ENCODE measurements around the gene KCNQ1.

Gene KCNQ1

DNA sequence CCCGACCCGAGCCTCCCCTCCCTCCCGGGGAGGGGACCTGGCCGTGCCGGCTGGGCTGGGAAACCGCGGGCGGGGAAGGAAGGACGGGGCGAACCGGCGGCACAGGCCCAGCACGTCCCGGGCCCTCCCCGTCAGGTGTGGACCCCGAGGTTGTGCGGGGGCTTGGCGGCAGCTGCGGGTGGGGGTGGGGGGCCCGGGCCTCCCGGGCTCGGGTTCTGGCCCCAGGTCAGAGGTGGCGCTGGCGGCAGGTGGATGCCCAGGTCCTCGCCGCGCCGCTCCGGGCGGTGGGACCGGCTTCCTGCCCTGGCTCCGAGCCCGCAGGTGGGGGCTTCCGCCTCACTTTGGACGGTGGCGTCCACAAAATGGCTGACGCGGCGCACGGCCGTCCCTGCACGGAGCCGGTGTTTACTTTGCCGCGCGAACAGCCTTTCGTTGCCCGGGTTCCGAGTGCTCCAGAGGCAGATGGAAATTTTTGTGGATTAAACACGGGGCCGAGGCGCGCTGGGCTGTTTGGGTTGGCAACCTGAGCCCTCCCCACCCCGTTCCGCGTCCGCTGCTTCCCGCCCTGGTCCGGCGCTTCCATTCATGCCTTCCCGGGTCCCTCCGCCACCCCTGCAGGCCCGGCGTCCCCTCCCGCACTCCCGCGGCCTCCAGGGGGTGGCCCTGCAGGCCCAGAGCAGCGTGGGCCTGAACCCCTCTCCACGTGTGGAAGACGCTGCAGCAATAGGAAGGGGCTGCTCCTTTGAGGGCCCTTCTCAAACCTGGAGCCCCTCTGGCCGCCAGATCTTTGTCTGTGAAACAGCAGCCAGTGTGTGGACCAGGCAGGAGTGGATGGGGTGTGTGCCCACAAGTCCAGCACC is 346.9 kb downstream of the KCNQ1 start:
- Histone ChIP-seq H3K36me3 (ENCODE audit: control insufficient read depth, insufficient read depth, low read length) (no peaks in the 10 kb centered on the region), H3K4me1 (ENCODE audit: control insufficient read depth, insufficient read depth, low read length) (peaks cover 13% of the 10 kb centered on the region), H3K4me3 (ENCODE audit: low read depth, low read length) (peak overlapping the region; percentile 50), H3K9me3 (ENCODE audit: control insufficient read depth, insufficient read depth, low read depth, low read length) (peaks cover 4% of the 10 kb centered on the region), H3K27me3 (ENCODE audit: control insufficient read depth, insufficient read depth, low read length) (peaks cover 47% of the 10 kb centered on the region), H3K9ac (ENCODE audit: low read length) (no peak overlapping the region), H3K27ac (ENCODE audit: low read depth, low read length) (no peak overlapping the region)

DNA sequence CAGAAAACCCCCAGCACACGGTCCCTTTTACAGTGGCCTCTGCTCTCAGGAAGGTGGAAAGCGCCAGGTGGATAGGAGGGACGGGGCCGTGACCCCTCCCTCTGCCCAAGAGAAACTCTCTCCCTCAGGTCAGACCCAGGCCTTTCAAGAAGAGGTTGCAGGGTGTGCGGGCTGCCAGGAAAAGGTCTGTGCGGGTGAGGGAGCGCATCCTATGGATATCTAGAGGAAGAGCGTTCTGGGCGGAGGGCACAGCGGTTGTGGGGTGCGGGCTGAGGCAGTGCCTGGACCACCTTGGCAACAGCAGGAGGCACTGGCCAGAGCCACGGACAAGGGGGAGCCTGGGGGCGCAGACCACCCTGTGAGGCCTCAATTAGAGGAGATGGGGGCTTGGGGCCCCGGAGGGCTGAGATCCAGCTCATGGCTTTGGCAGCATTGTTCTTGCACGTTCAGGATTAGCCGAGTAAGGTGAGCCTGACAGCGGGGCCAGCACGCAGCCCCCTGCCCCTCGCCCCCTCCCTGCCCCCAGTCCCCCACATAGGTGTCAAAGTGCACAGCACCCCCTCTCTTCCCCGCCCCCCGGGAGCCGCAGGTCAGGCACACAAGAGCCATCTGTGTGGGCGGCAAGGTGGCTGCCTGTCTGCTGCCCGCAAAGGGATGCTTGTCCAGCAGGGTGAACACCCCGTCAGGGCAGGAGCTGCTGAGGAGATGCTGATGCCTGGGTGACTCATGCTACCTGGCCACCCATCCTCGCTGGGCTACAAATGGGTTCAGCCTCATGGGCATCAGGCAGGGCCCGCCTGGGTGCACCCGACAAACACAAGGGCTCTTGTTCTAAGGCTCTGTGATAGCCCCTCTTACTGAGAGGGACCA is 347.8 kb downstream of the KCNQ1 start:
- Histone ChIP-seq H3K4me3 (ENCODE audit: low read depth, low read length) (no peak overlapping the region), H3K36me3 (ENCODE audit: control insufficient read depth, insufficient read depth, low read length) (no peaks in the 10 kb centered on the region), H3K27ac (ENCODE audit: low read depth, low read length) (no peak overlapping the region), H3K9ac (ENCODE audit: low read length) (no peak overlapping the region), H3K4me1 (ENCODE audit: control insufficient read depth, insufficient read depth, low read length) (peaks cover 13% of the 10 kb centered on the region), H3K27me3 (ENCODE audit: control insufficient read depth, insufficient read depth, low read length) (peaks cover 49% of the 10 kb centered on the region), H3K9me3 (ENCODE audit: control insufficient read depth, insufficient read depth, low read depth, low read length) (no peaks in the 10 kb centered on the region)

DNA sequence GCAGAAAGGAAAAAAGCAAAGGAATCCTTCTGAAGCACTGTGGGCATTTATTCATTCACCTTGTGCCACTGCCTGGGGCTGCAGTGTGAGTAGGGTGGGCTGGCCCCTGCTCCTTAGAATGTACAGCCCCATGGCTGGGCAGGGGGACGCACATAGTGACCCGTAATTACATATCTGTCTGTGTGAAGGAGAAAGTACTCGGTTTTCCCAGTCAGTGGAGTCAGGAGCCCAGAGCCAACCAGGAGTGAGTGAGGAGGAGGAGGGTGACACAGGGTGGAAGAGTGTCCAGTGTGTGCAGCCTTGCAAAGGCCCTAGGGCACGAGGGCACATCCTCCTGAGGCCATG is 348.9 kb downstream of the KCNQ1 start:
- H3K27me3 ChIP-seq (ENCODE audit: control insufficient read depth, insufficient read depth, low read length): peaks cover 53% of the 10 kb centered on the region
- no peak overlapping the region for H3K4me3 ChIP-seq (ENCODE audit: low read depth, low read length)
- H3K36me3 ChIP-seq (ENCODE audit: control insufficient read depth, insufficient read depth, low read length): no peaks in the 10 kb centered on the region
- no peak overlapping the region for H3K9ac ChIP-seq (ENCODE audit: low read length)
- H3K4me1 ChIP-seq (ENCODE audit: control insufficient read depth, insufficient read depth, low read length): peaks cover 5% of the 10 kb centered on the region
- H3K27ac ChIP-seq (ENCODE audit: low read depth, low read length): no peak overlapping the region
- H3K9me3 ChIP-seq (ENCODE audit: control insufficient read depth, insufficient read depth, low read depth, low read length): 0 out of 2 replicates have a peak, but pooled peaks cover 1% of the 10 kb centered on the region

DNA sequence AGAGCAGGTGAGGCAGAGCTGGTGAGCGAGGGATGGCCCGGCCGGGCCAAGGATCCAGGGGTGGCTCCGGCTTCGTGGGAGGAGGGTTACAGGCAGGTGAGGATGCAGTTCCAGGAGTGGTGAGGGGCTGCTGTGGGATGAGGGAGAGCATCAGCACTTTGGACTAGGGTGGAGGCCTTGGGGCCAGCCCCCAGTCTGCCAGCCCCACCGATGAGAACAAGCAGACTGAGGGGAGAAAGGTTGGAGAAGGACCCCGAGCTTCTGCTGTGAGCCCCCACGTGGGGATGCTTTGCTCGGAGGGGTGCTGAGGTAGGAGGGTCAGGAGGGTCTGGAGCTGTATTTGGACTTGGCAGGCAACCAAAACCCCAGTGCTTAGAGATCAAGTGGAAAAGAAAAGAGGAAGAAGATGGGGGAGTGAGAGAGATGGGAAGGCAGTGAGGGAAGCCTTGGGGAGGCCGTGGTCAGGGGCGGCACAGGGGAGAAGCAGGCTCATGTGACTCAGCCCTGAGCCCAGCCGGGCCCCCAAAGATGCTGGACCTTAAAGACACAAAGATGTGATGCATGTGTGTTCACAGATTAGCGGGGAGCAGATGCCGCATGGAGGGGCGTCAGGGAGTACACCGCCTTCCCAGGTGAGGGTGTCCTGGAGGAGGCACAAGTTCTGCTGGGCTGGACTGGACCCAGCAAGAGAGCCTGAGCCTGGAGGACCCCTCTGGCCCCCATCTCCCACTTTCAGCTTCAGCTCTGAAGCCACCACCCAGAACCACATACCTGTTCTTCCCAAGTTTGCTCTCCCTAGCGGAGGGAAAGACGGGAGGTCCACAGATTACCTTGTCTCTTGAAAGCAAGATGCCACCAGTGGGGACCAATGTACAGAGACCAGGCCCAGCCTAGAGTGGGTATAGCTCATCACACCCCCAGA is 349.5 kb downstream of the KCNQ1 start:
- no peaks in the 10 kb centered on the region for H3K36me3 ChIP-seq (ENCODE audit: control insufficient read depth, insufficient read depth, low read length)
- H3K27me3 ChIP-seq (ENCODE audit: control insufficient read depth, insufficient read depth, low read length): peaks cover 51% of the 10 kb centered on the region
- no peaks in the 10 kb centered on the region for H3K4me1 ChIP-seq (ENCODE audit: control insufficient read depth, insufficient read depth, low read length)
- H3K9me3 ChIP-seq (ENCODE audit: control insufficient read depth, insufficient read depth, low read depth, low read length): peaks cover 4% of the 10 kb centered on the region
- H3K27ac ChIP-seq (ENCODE audit: low read depth, low read length): no peak overlapping the region
- H3K4me3 ChIP-seq (ENCODE audit: low read depth, low read length): no peak overlapping the region
- H3K9ac ChIP-seq (ENCODE audit: low read length): no peak overlapping the region

DNA sequence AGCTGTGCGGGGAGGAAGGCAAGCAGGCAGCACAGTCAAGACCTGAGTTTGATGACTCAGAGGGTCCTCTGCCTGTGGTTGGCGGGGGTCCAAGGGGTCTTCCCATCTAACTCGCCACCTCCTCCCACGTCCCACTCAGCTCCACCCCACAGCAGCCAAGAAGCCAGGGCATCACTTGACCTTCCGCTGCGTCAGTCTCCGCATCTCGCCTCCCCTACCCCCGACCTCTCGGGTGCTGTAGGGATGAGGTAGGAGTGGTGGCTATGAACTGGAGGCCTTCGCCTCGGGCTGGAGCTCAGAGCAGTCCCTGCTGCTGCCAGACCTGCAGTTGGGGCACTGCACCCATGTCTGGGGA is 350.1 kb downstream of the KCNQ1 start:
- Histone ChIP-seq H3K9me3 (ENCODE audit: control insufficient read depth, insufficient read depth, low read depth, low read length) (peaks cover 10% of the 10 kb centered on the region), H3K9ac (ENCODE audit: low read length) (no peak overlapping the region), H3K27me3 (ENCODE audit: control insufficient read depth, insufficient read depth, low read length) (peaks cover 47% of the 10 kb centered on the region), H3K4me3 (ENCODE audit: low read depth, low read length) (no peak overlapping the region), H3K4me1 (ENCODE audit: control insufficient read depth, insufficient read depth, low read length) (no peaks in the 10 kb centered on the region), H3K36me3 (ENCODE audit: control insufficient read depth, insufficient read depth, low read length) (no peaks in the 10 kb centered on the region), H3K27ac (ENCODE audit: low read depth, low read length) (no peak overlapping the region)

DNA sequence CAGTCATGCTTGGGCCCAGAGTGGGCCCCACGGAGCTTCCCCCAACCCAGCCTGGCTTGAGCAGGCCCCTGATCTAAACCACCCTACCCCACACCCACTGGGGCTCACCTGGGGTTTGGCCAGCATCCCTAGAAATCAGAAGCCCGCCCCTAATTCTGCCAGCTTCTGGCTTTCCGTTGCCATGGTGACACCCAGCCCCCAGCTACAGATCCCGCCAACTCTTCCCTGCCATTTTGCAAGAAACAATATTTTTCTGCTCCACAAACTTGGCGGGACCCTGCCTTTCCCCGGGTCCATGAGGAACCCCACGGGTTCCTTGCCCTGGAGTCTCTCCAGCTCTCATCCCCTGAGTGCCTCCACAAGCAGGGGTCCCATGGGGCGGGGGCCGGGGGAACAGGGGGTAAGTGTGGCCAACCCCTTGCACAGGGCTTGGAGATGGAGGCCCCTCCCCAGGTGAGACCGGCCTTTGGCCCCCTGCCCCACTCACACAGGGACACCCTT is 350.7 kb downstream of the KCNQ1 start:
- Histone ChIP-seq H3K9me3 (ENCODE audit: control insufficient read depth, insufficient read depth, low read depth, low read length) (peaks cover 11% of the 10 kb centered on the region), H3K27ac (ENCODE audit: low read depth, low read length) (no peak overlapping the region), H3K36me3 (ENCODE audit: control insufficient read depth, insufficient read depth, low read length) (no peaks in the 10 kb centered on the region), H3K9ac (ENCODE audit: low read length) (no peak overlapping the region), H3K4me3 (ENCODE audit: low read depth, low read length) (no peak overlapping the region), H3K4me1 (ENCODE audit: control insufficient read depth, insufficient read depth, low read length) (no peaks in the 10 kb centered on the region), H3K27me3 (ENCODE audit: control insufficient read depth, insufficient read depth, low read length) (peaks cover 41% of the 10 kb centered on the region)

DNA sequence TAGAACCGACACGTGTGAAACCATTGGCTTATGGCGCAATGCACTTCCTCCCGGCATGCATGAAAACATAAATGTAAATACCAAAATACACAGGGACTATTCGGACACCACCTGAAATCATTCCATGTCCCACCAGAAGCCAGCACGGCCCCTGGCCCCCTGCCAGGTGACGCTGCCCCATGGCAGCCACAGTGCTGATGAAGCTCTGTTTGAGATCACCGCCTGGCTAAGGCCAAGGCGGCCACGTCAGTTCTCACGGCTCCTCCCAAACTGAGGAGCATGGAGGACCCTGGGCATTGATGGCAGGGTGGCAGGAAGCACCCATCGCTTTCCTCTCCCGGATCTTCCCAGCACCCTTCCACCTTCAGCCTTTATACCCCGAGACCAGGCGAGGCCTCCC is 351.3 kb downstream of the KCNQ1 start:
- Histone ChIP-seq H3K36me3 (ENCODE audit: control insufficient read depth, insufficient read depth, low read length) (no peaks in the 10 kb centered on the region), H3K9me3 (ENCODE audit: control insufficient read depth, insufficient read depth, low read depth, low read length) (peaks cover 11% of the 10 kb centered on the region), H3K27ac (ENCODE audit: low read depth, low read length) (no peak overlapping the region), H3K9ac (ENCODE audit: low read length) (no peak overlapping the region), H3K4me1 (ENCODE audit: control insufficient read depth, insufficient read depth, low read length) (no peaks in the 10 kb centered on the region), H3K27me3 (ENCODE audit: control insufficient read depth, insufficient read depth, low read length) (peaks cover 35% of the 10 kb centered on the region), H3K4me3 (ENCODE audit: low read depth, low read length) (no peak overlapping the region)

DNA sequence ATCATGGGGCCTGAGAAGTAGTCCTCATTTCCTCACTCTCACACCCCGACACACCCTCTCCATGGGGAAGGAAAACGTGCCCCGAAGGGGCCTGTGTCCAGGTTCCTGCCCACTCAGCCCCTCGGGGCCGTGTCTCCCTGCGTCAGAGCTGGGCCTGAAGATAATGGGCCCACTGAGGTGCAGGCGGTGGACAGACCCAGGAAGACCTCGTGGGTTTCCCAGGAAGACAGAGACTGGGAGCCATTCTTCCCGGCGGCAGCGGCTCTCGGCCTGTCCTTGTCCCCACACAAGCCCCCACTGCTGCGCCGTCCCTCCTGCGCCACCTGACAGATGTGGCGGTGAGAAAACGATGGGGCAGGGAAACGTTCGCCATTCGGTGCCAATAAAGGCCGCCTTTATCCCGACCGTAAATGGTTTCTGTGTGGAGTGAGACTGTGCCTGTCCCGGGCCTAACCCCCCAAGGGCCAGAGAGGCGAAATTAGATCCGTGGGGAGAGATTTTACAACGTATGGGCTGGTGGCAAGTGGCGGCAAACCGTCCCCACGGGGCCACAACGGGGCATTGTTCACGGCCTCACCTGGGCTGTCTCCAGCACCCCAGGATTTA is 351.8 kb downstream of the KCNQ1 start:
- Histone ChIP-seq H3K27ac (ENCODE audit: low read depth, low read length) (no peak overlapping the region), H3K27me3 (ENCODE audit: control insufficient read depth, insufficient read depth, low read length) (peaks cover 34% of the 10 kb centered on the region), H3K9me3 (ENCODE audit: control insufficient read depth, insufficient read depth, low read depth, low read length) (peaks cover 11% of the 10 kb centered on the region), H3K36me3 (ENCODE audit: control insufficient read depth, insufficient read depth, low read length) (no peaks in the 10 kb centered on the region), H3K9ac (ENCODE audit: low read length) (no peak overlapping the region), H3K4me1 (ENCODE audit: control insufficient read depth, insufficient read depth, low read length) (peaks cover 2% of the 10 kb centered on the region; the same call in 1 of the 2 replicates), H3K4me3 (ENCODE audit: low read depth, low read length) (no peak overlapping the region)

DNA sequence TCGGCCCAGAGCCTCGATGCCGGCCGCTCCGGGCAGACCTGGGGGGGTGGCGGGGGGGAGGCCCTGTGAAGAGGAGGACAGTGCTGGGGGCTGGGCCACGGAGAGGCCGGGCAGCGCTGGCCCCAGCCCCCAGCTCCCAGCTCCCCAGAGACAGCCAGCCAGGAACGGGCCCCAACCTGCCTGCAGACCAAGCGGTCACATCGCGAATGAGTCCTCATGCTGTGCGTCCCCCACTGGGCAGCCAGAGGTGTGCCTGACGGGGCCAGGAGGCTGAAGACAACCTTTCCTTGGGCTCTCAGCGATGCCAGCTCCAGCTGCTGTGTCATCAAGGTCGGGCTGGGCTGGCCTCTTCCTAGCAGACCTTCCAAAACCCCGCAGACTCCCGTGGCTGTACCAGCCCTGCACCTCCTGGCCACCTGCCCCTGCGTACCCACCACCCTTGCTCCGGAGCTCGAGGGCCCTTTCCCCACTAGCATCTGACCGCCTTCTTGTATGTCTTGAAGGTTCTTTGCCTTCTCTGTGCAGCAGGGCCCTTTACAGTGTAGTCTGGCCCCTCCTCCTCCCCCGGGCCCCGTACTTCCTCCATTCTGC is 352.4 kb downstream of the KCNQ1 start:
- H3K9me3 ChIP-seq (ENCODE audit: control insufficient read depth, insufficient read depth, low read depth, low read length): peaks cover 11% of the 10 kb centered on the region
- H3K36me3 ChIP-seq (ENCODE audit: control insufficient read depth, insufficient read depth, low read length): no peaks in the 10 kb centered on the region
- H3K27me3 ChIP-seq (ENCODE audit: control insufficient read depth, insufficient read depth, low read length): peaks cover 34% of the 10 kb centered on the region
- H3K4me1 ChIP-seq (ENCODE audit: control insufficient read depth, insufficient read depth, low read length): peaks cover 3% of the 10 kb centered on the region; the same call in 1 of the 2 replicates
- H3K4me3 ChIP-seq (ENCODE audit: low read depth, low read length): no peak overlapping the region
- H3K27ac ChIP-seq (ENCODE audit: low read depth, low read length): no peak overlapping the region
- no peak overlapping the region for H3K9ac ChIP-seq (ENCODE audit: low read length)
